Measurements from ENCODE around the gene SUGP2.

The SUGP2 gene

DNA sequence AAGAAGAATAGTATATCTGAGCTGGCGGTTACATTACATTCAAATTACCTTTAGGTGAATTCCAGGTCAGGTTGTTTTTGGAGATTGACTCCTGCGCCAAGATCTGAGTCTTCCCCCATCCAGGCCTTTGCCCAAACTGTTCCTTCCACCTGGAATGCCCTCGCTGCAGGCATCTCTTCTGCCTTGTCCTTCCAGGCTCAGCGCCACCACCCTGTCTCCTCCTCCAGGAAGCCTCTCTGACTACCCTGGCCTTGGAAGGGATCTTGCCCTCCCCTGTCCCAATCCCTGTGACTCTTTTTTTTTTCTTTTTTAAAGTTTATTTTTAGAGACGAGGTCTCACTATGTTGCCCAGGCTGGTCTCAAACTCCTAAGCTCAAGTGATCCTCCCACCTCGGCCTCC is 90.6 kb downstream of the SUGP2 start:
- FAIRE-seq (no peak), DNase-seq (ENCODE audit: insufficient read length) (no peak)
- TF ChIP-seq POLR2AphosphoS5 (IDR thresholded peaks at IDR 0.05; ENCODE audit: low read depth, low read length) (no peak), POLR2A (IDR thresholded peaks at IDR 0.05; ENCODE audit: low read depth, low read length) (no peak), TAF1 (IDR thresholded peaks at IDR 0.05; ENCODE audit: borderline replicate concordance, low read depth, low read length) (no peak)

DNA sequence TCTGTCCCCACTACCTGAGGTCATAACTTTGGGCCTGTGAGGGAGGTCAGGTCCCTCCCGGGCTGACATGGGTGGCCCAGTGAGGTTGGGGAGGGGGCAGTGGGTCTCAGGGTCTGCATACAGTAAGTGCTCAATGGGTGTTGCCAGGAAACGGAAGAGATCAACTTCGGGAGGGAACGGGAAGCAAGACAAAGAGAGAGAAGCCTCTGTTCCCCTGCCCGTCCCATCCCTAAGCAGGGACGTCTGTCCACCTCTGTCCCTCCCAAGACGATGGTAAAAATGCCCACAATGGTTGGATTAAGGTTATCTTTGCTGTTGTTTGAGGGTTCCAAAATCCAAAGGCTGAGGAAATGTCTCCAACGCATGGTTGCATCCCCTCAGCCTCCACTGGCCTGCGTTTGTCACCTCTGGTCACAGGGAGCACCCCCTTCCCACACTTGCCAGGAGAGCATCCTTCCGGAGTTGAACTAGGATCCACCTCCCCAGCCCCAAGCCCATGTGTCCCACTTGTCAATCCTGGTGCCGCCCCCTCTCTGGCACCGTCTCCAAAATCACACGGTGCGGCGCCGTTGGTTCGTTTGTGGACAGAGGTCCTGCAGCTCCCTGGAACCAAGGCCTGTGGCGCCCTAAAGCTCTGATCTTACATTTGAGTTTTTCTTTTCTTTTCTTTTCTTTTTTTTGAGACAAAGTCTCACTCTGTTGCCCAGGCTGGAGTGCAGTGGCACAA is 91.5 kb downstream of the SUGP2 start:
- no peak for FAIRE-seq
- TF ChIP-seq POLR2A (IDR thresholded peaks at IDR 0.05; ENCODE audit: low read depth, low read length): no peak
- no peak for TF ChIP-seq TAF1 (IDR thresholded peaks at IDR 0.05; ENCODE audit: borderline replicate concordance, low read depth, low read length)
- no peak for TF ChIP-seq POLR2AphosphoS5 (IDR thresholded peaks at IDR 0.05; ENCODE audit: low read depth, low read length)
- DNase-seq (ENCODE audit: insufficient read length): no peak

Measured in GM12892 (cell line).